Neuronal stem cell (in vitro differentiated cells): Measurements from ENCODE around the gene FOXA3.
A peak's percentile ranks its signal among the peaks of the same experiment; 100 is the strongest.

ENCODE experiments used
- DNase-seq: peaks from one replicate; pipeline ENCODE4 v3.0.0-alpha.2; 2013; ENCODE audit warnings: low spot score
- H2AFZ ChIP-seq: one replicate; pipeline ENCODE4 v1.6.1; 2013; ENCODE audit warnings: mild to moderate bottlenecking, low read length, inconsistent platforms
- H2AK5ac ChIP-seq: 2 replicates; pipeline ENCODE4 v1.6.1; 2013; ENCODE audit warnings: low read depth, mild to moderate bottlenecking, inconsistent platforms, low read length, moderate library complexity, mixed read lengths
- H2BK120ac ChIP-seq: 2 replicates; pipeline ENCODE4 v1.6.1; 2013; ENCODE audit warnings: low read depth, mild to moderate bottlenecking, inconsistent platforms, low read length, moderate library complexity, mixed read lengths
- H2BK12ac ChIP-seq: one replicate; pipeline ENCODE4 v1.6.1; 2013; ENCODE audit warnings: low read length, inconsistent platforms
- H2BK15ac ChIP-seq: 2 replicates; pipeline ENCODE4 v1.6.1; 2013; ENCODE audit warnings: mild to moderate bottlenecking, low read length, inconsistent platforms, mixed read lengths
- H2BK5ac ChIP-seq: one replicate; pipeline ENCODE4 v1.6.1; 2013; ENCODE audit warnings: inconsistent platforms, mild to moderate bottlenecking, low read length, moderate library complexity
- H3K14ac ChIP-seq: one replicate; pipeline ENCODE4 v1.6.1; 2013; ENCODE audit warnings: low read length, inconsistent platforms
- H3K18ac ChIP-seq: 2 replicates; pipeline ENCODE4 v1.6.1; 2013; ENCODE audit warnings: low read length, inconsistent platforms
- H3K23ac ChIP-seq: 2 replicates; pipeline ENCODE4 v1.6.1; 2013; ENCODE audit warnings: low read depth, mild to moderate bottlenecking, mixed read lengths, low read length, inconsistent platforms; ENCODE audit not compliant: poor library complexity
- H3K27ac ChIP-seq: replicated peaks from 3 replicates; pipeline ENCODE4 v1.5.1; 2013; ENCODE audit warnings: low read length, inconsistent platforms
- H3K27me3 ChIP-seq, 3 experiments: 2 replicates each; pipeline ENCODE4 v1.6.1; 2013; ENCODE audit warnings: low read length in 3 of 3, mild to moderate bottlenecking in 2 of 3, inconsistent platforms in 1 of 3, low read depth in 1 of 3, mixed read lengths in 1 of 3, moderate library complexity in 1 of 3; ENCODE audit not compliant: control insufficient read depth in 3 of 3, insufficient read depth in 3 of 3
- H3K36me3 ChIP-seq, 2 donors: replicated peaks in 1 of 2; 2 replicates each; pipeline ENCODE4 v1.6.1; 2013; ENCODE audit warnings: low read length in 2 of 2; ENCODE audit not compliant: control insufficient read depth in 2 of 2, insufficient read depth in 2 of 2
- H3K4ac ChIP-seq: 2 replicates; pipeline ENCODE4 v1.6.1; 2013; ENCODE audit warnings: inconsistent platforms, mild to moderate bottlenecking, low read length, moderate library complexity
- H3K4me1 ChIP-seq, 2 donors: 1 replicate in 1 of 2; 2 replicates in 1 of 2; pipeline ENCODE4 v1.6.1; 2013; ENCODE audit warnings: low read length in 2 of 2, low read depth in 1 of 2; ENCODE audit not compliant: control insufficient read depth in 2 of 2, insufficient read depth in 1 of 2
- H3K4me2 ChIP-seq: one replicate; pipeline ENCODE4 v1.6.1; 2013; ENCODE audit warnings: mild to moderate bottlenecking, low read length, inconsistent platforms; ENCODE audit not compliant: insufficient read depth, poor library complexity, severe bottlenecking
- H3K4me3 ChIP-seq, 2 donors: 2 replicates each; pipeline ENCODE4 v1.5.1; 2013; ENCODE audit warnings: low read length in 2 of 2, mild to moderate bottlenecking in 2 of 2, inconsistent platforms in 1 of 2, moderate library complexity in 1 of 2
- H3K79me1 ChIP-seq: one replicate; pipeline ENCODE4 v1.6.1; 2013; ENCODE audit warnings: low read depth, mild to moderate bottlenecking, inconsistent platforms, low read length, moderate library complexity
- H3K9ac ChIP-seq: one replicate; pipeline ENCODE4 v1.6.1; 2013; ENCODE audit warnings: mild to moderate bottlenecking, low read depth, low read length, inconsistent platforms; ENCODE audit not compliant: poor library complexity
- H3K9me3 ChIP-seq, 2 donors: replicated peaks in 1 of 2; 2 replicates each; pipeline versions ENCODE3 to v1.6.1; 2013; ENCODE audit warnings: low read length in 2 of 2, mild to moderate bottlenecking in 2 of 2, inconsistent platforms in 1 of 2, low read depth in 1 of 2, mixed read lengths in 1 of 2, moderate library complexity in 1 of 2; ENCODE audit not compliant: control insufficient read depth in 2 of 2, insufficient read depth in 1 of 2
- H4K8ac ChIP-seq: one replicate; pipeline ENCODE4 v1.6.1; 2013; ENCODE audit warnings: low read depth, mild to moderate bottlenecking, inconsistent platforms, low read length, moderate library complexity
- H4K91ac ChIP-seq: one replicate; pipeline ENCODE4 v1.6.1; 2013; ENCODE audit warnings: low read length, low read depth, mild to moderate bottlenecking, inconsistent platforms; ENCODE audit not compliant: poor library complexity
- WGBS, 2 donors: extraction: QIAGEN DNeasy Blood & Tissue Kit; methylation state at CpG; one replicate each; pipeline ENCODE4 v1.1.7; 2013; ENCODE audit warnings: missing lambda C conversion rate in 2 of 2, mixed read lengths in 1 of 2; ENCODE audit not compliant: insufficient read length in 2 of 2, insufficient replicate concordance in 1 of 2; ENCODE audit errors: extremely low coverage in 2 of 2; 5-methylcytosine and 5-hydroxymethylcytosine counted together

FOXA3 gene

DNA sequence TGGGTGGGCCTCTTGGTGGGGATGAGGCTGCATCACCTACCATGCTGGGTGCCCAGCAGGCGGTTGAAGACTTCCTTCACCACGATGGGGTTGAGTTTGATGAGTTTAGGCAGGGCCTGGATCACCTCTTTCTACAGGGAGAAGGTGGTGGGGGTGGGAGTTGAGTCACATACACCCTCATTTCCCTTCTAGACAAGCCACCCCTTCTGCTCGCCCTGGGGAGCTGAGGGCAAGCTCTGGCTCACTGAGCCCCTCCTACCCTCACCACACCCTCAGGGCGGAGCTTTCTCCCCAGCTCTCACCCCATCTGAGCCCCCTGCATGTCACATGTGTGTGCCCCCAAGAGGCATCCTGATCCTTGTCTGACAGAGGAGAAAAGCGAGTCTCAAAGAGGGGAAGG is 41.4 kb upstream of the FOXA3 start:
- H3K79me1 ChIP-seq: peaks cover 2% of the 10 kb centered on the region
- H2BK120ac ChIP-seq: no peak overlapping the region
- no peak for DNase-seq
- H3K4me1 ChIP-seq: peaks cover 1 to 3% of the 10 kb centered on the region in 2 donors
- H2AFZ ChIP-seq: no peak overlapping the region
- H3K27ac ChIP-seq: no peak overlapping the region
- H2BK15ac ChIP-seq: no peak overlapping the region
- H2BK12ac ChIP-seq: no peak overlapping the region
- no peak overlapping the region for H4K91ac ChIP-seq
- no peak overlapping the region for H3K14ac ChIP-seq
- no CpG with 5 or more reads among the region's 5 CpGs for WGBS, 2 donors
- H3K4me2 ChIP-seq: no peak overlapping the region
- H3K4me3 ChIP-seq: no peak overlapping the region
- no peak overlapping the region for H3K18ac ChIP-seq
- H3K27me3 ChIP-seq: no peaks in the 10 kb centered on the region
- no peak overlapping the region for H4K8ac ChIP-seq
- peak overlapping the region; percentile 4 for H2BK5ac ChIP-seq
- no peak overlapping the region for H2AK5ac ChIP-seq
- peaks cover 0 to 2% of the 10 kb centered on the region in 2 donors for H3K9me3 ChIP-seq
- H3K36me3 ChIP-seq: peaks cover 55 to 85% of the 10 kb centered on the region in 2 donors
- no peak overlapping the region for H3K23ac ChIP-seq
- no peak overlapping the region for H3K4ac ChIP-seq
- peak overlapping the region; percentile 34 for H3K9ac ChIP-seq

DNA sequence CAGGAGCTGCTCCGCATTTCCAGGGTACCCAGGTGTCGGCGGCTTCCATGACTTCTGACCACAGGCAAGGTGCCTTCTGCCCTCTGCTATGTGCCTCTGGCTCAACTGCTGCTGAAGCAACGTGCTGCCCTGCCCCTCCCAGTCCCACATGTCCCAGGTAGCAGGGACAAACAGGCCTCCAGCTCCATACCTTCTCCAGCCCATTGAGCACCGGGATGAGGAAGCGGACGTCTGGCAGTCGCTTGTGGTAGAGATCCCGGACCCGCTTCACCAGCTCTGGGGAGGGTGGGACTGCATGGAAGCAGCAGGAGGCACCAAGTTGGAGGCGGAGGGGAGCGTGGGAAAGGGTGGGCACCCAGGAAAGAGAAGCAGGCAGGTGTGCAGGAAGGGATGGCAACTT is 40.9 kb upstream of the FOXA3 start:
- no CpG with 5 or more reads among the region's 12 CpGs for WGBS, 2 donors
- Histone ChIP-seq H2AFZ (no peak overlapping the region), H3K9me3 (peaks cover 0 to 2% of the 10 kb centered on the region in 2 donors)

DNA sequence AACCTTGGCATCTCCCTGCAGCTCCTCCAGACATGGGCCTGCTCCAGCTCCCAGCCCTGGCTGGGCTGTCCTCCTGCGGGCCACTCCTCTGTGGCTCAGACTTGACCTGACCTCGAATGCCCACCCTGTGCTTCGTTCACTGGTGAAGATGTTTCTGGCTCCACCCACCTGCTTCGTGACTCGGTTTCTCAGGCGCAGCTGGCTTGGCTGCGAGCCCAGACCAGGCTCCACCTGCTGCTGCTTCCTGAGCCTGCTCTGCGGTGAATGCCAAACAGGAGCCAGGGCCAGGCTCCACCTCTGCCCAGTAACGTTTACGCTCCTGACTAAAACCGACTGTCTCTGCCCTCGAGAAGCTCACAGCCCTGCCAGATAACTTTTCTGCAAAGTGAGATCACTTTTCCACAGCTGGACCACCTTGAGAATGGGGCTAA is 40.1 kb upstream of the FOXA3 start:
- Histone ChIP-seq H2BK12ac (no peak overlapping the region), H3K4ac (no peak overlapping the region), H2BK5ac (no peak overlapping the region), H3K4me2 (no peak overlapping the region), H2BK15ac (no peak overlapping the region), H3K9me3 (peaks cover 0 to 3% of the 10 kb centered on the region in 2 donors), H4K91ac (no peak overlapping the region), H3K79me1 (peaks cover 2% of the 10 kb centered on the region), H2AFZ (no peak overlapping the region), H3K27me3 (no peaks in the 10 kb centered on the region), H3K9ac (no peak overlapping the region), H3K18ac (no peak overlapping the region), H3K4me3 (no peak overlapping the region), H2AK5ac (no peak overlapping the region), H3K23ac (no peak overlapping the region), H3K27ac (no peak overlapping the region), H3K14ac (no peak overlapping the region), H2BK120ac (no peak overlapping the region), H4K8ac (no peak overlapping the region), H3K36me3 (peaks cover 67 to 95% of the 10 kb centered on the region in 2 donors), H3K4me1 (no peaks in the 10 kb centered on the region)
- no CpG with 5 or more reads among the region's 12 CpGs for WGBS, 2 donors
- no peak for DNase-seq

More for the DNA sequence above, 40.9 kb upstream of the FOXA3 start:
- Histone ChIP-seq H3K4me1 (no peaks in the 10 kb centered on the region), H3K18ac (no peak overlapping the region), H2BK12ac (no peak overlapping the region), H2AK5ac (no peak overlapping the region), H3K4me3 (peak overlapping the region in 1 of 2 donors; percentile 34), H4K91ac (no peak overlapping the region), H3K23ac (no peak overlapping the region), H3K36me3 (peaks cover 60 to 86% of the 10 kb centered on the region in 2 donors), H3K4me2 (no peak overlapping the region), H2BK5ac (peak overlapping the region; percentile 4), H3K14ac (no peak overlapping the region), H3K9ac (no peak overlapping the region), H4K8ac (no peak overlapping the region), H3K79me1 (peaks cover 2% of the 10 kb centered on the region), H2BK120ac (no peak overlapping the region), H3K27ac (no peak overlapping the region), H2BK15ac (no peak overlapping the region), H3K27me3 (no peaks in the 10 kb centered on the region), H3K4ac (no peak overlapping the region)
- no peak for DNase-seq

DNA sequence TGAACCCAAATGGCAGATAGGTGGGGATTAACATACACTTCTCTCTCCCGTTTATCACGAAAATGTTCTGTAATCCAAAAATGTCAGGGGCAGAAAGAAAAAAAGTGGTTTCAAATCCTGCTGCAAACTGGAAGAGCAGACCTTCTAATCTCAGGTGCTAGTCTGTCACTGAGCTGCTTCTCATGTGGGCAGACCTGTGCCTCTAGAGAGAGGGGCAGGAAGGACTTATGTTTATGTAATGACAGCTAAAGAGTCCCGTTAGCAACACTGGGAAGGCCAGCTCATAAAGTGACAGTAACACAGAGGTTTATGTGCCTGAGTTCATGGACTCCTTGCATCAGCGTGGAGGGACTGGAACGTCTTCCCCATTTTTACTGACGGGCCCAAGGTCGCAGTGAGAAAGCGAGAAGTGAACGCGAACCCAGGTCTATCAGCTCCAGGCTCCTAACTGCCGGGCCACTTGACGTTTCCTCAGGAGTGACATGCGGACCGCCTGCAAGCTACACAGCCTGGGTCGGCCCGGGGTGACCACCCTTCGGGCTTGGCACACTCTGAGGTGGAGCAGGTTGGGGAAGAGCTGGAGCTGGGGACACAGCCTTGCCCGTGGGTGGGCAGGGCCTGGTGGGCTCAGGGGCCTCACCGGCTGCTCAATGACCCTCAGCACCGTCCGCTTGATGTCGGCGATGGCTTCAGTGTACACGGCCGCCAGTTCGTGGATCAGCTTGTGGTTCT is 39.4 kb upstream of the FOXA3 start:
- Histone ChIP-seq H4K8ac (no peak overlapping the region), H3K27me3 (no peaks in the 10 kb centered on the region), H3K23ac (peak overlapping the region; percentile 57), H2AFZ (no peak overlapping the region), H3K4me3 (no peak overlapping the region), H3K79me1 (peaks cover 2% of the 10 kb centered on the region), H3K36me3 (peaks cover 71 to 96% of the 10 kb centered on the region in 2 donors), H3K4me2 (no peak overlapping the region), H3K27ac (no peak overlapping the region), H3K14ac (no peak overlapping the region), H2BK12ac (no peak overlapping the region), H2BK15ac (no peak overlapping the region), H3K4me1 (no peaks in the 10 kb centered on the region), H3K18ac (no peak overlapping the region), H2AK5ac (no peak overlapping the region), H3K4ac (no peak overlapping the region), H4K91ac (no peak overlapping the region), H3K9ac (no peak overlapping the region), H2BK120ac (no peak overlapping the region), H2BK5ac (no peak overlapping the region), H3K9me3 (peaks cover 0 to 3% of the 10 kb centered on the region in 2 donors)
- WGBS, 2 donors: no CpG with 5 or more reads among the region's 26 CpGs
- no peak for DNase-seq
